NT2/D1 (cell line): ENCODE data around the gene PPP4R2.

Experiments used
- DNase-seq: peaks from one replicate; pipeline ENCODE4 v3.0.0-alpha.2; 2011; ENCODE audit warnings: low read depth, low spot score
- H3K27me3 ChIP-seq: 2 replicates; pipeline ENCODE4 v1.6.0; 2011; ENCODE audit warnings: mild to moderate bottlenecking; ENCODE audit not compliant: insufficient read length, insufficient read depth
- H3K36me3 ChIP-seq: 2 replicates; pipeline ENCODE4 v1.6.1; 2011; ENCODE audit warnings: mild to moderate bottlenecking, low read length, mixed read lengths; ENCODE audit not compliant: insufficient read depth, insufficient read length
- H3K4me1 ChIP-seq: 2 replicates; pipeline ENCODE4 v1.5.1; 2011; ENCODE audit not compliant: insufficient read depth, insufficient read length
- H3K4me3 ChIP-seq: 2 replicates; pipeline ENCODE4 v1.5.1; 2011; ENCODE audit warnings: low read depth; ENCODE audit not compliant: insufficient read length
- H3K9ac ChIP-seq: 2 replicates; pipeline ENCODE4 v1.6.0; 2011; ENCODE audit warnings: low read depth; ENCODE audit not compliant: insufficient read length
- H3K9me3 ChIP-seq: 2 replicates; pipeline ENCODE4 v1.5.1; 2011; ENCODE audit warnings: mild to moderate bottlenecking, low read length; ENCODE audit not compliant: insufficient read depth
- SUZ12 ChIP-seq: IDR thresholded peaks from 2 replicates; pipeline ENCODE4 v1.6.1; 2011; ENCODE audit not compliant: insufficient read length, insufficient read depth; ENCODE audit errors: extremely low read depth
- YY1 ChIP-seq: IDR thresholded peaks from 2 replicates; pipeline ENCODE4 v1.6.1; 2011; ENCODE audit not compliant: insufficient read length, insufficient read depth
- ZNF274 ChIP-seq: IDR thresholded peaks from 2 replicates; pipeline ENCODE4 v1.6.1; 2011; ENCODE audit warnings: mild to moderate bottlenecking, low read depth, low read length

The PPP4R2 gene

GRCh38 chr3:73009008-73009407, 12.4 kb downstream of the PPP4R2 start:
- H3K27me3 ChIP-seq: no peaks in the 10 kb centered on the region
- no peak overlapping the region for H3K4me3 ChIP-seq
- TF ChIP-seq SUZ12 (no peak), ZNF274 (no peak), YY1 (no peak)
- peaks cover 46% of the 10 kb centered on the region for H3K36me3 ChIP-seq
- no peaks in the 10 kb centered on the region for H3K9me3 ChIP-seq
- DNase-seq: no peak
- no peak overlapping the region for H3K9ac ChIP-seq
- no peaks in the 10 kb centered on the region for H3K4me1 ChIP-seq

GRCh38 chr3:73009750-73010149, 13.1 kb downstream of the PPP4R2 start:
- TF ChIP-seq YY1 (no peak), ZNF274 (no peak)
- H3K9ac ChIP-seq: no peak overlapping the region
- H3K4me3 ChIP-seq: no peak overlapping the region
- H3K4me1 ChIP-seq: no peaks in the 10 kb centered on the region
- H3K36me3 ChIP-seq: peaks cover 44% of the 10 kb centered on the region
- H3K27me3 ChIP-seq: no peaks in the 10 kb centered on the region
- no peak for DNase-seq
- no peaks in the 10 kb centered on the region for H3K9me3 ChIP-seq

GRCh38 chr3:73010158-73010557, 13.5 kb downstream of the PPP4R2 start:
- H3K9ac ChIP-seq: no peak overlapping the region
- no peaks in the 10 kb centered on the region for H3K27me3 ChIP-seq
- no peaks in the 10 kb centered on the region for H3K4me1 ChIP-seq
- no peak overlapping the region for H3K4me3 ChIP-seq
- H3K36me3 ChIP-seq: peaks cover 42% of the 10 kb centered on the region
- H3K9me3 ChIP-seq: no peaks in the 10 kb centered on the region
- no peak for DNase-seq
- TF ChIP-seq ZNF274 (no peak), SUZ12 (no peak), YY1 (no peak)

GRCh38 chr3:73018298-73018697, 21.7 kb downstream of the PPP4R2 start:
- H3K27me3 ChIP-seq: no peaks in the 10 kb centered on the region
- H3K36me3 ChIP-seq: peaks cover 34% of the 10 kb centered on the region
- DNase-seq: no peak
- H3K4me3 ChIP-seq: no peak overlapping the region
- H3K9me3 ChIP-seq: no peaks in the 10 kb centered on the region
- H3K9ac ChIP-seq: no peak overlapping the region
- H3K4me1 ChIP-seq: no peaks in the 10 kb centered on the region
- TF ChIP-seq SUZ12 (no peak), YY1 (no peak), ZNF274 (no peak)

- Histone ChIP-seq H3K27me3 (no peaks in the 10 kb centered on the region), H3K9me3 (no peaks in the 10 kb centered on the region), H3K4me3 (no peak overlapping the region), H3K36me3 (peaks cover 34% of the 10 kb centered on the region), H3K4me1 (no peaks in the 10 kb centered on the region), H3K9ac (no peak overlapping the region)
- no peak for TF ChIP-seq ZNF274
- no peak for TF ChIP-seq SUZ12
- no peak for TF ChIP-seq YY1
- DNase-seq: no peak
Measured at GRCh38 chr3:73018790-73019441, 22.3 kb downstream of the PPP4R2 start.

GRCh38 chr3:73021301-73021835, 24.8 kb downstream of the PPP4R2 start:
- no peaks in the 10 kb centered on the region for H3K27me3 ChIP-seq
- H3K4me1 ChIP-seq: no peaks in the 10 kb centered on the region
- DNase-seq: no peak
- peaks cover 24% of the 10 kb centered on the region for H3K36me3 ChIP-seq
- no peak overlapping the region for H3K4me3 ChIP-seq
- no peak overlapping the region for H3K9ac ChIP-seq
- no peaks in the 10 kb centered on the region for H3K9me3 ChIP-seq
- no peak for TF ChIP-seq ZNF274
- no peak for TF ChIP-seq YY1
- TF ChIP-seq SUZ12: no peak

- no peaks in the 10 kb centered on the region for H3K9me3 ChIP-seq
- no peak overlapping the region for H3K9ac ChIP-seq
- H3K4me3 ChIP-seq: no peak overlapping the region
- DNase-seq: no peak
- TF ChIP-seq SUZ12: no peak
- TF ChIP-seq ZNF274: no peak
- TF ChIP-seq YY1: no peak
- H3K4me1 ChIP-seq: no peaks in the 10 kb centered on the region
- H3K27me3 ChIP-seq: no peaks in the 10 kb centered on the region
- peaks cover 15% of the 10 kb centered on the region for H3K36me3 ChIP-seq
Measured at GRCh38 chr3:73024836-73025235, 28.2 kb downstream of the PPP4R2 start.
